PC-3 (cell line): ENCODE measurements around the gene GPR146. TPM values are rescaled to one million over a fixed set of nuclear protein-coding genes. Genes with fewer than 3 reads are reported as not detected.
A peak's percentile ranks its signal among the peaks of the same experiment; 100 is the strongest.

ENCODE experiments used
- ATAC-seq: fragments of 200-7000 bp; cut with Tn5 transposase; 2 replicates; pipeline ENCODE4 v1.9.1; 2020; ENCODE audit warnings: mild to moderate bottlenecking, moderate library complexity
- BruUV-seq: library from RNA; stranded (reverse); fragments of 400-500 nt; replicated peaks from 2 replicates; lab custom pipeline; 2021; lab: Mats Ljungman, UMichigan
- CTCF ChIA-PET: fragments of 300-600 bp; sonication (Branson Sonifier 250); formaldehyde crosslinking; loops from one replicate; lab custom pipeline; 2022; ENCODE audit warnings: antibody characterized with exemption; lab: Charles Lee
- POLR2A ChIA-PET: fragments of 300-600 bp; sonication (Branson Sonifier 250); formaldehyde crosslinking; loops from one replicate; lab custom pipeline; 2022; ENCODE audit warnings: antibody characterized with exemption; ENCODE audit not compliant: unreplicated experiment; lab: Charles Lee
- DNase-seq: peaks from one replicate; pipeline ENCODE4 v3.0.0-alpha.2; 2015
- H2AFZ ChIP-seq: fragments of 300-600 bp; sonication (generic); 2 replicates; pipeline ENCODE4 v1.6.0; 2016; ENCODE audit warnings: antibody characterized with exemption, low read length
- H3F3A ChIP-seq: fragments of 300-600 bp; sonication (generic); one replicate; pipeline ENCODE4 v1.6.0; 2017; ENCODE audit warnings: antibody characterized with exemption, low read length, control low read depth, mild to moderate bottlenecking; ENCODE audit not compliant: unreplicated experiment
- H3K27ac ChIP-seq: fragments of 300-600 bp; sonication (generic); 2 replicates; pipeline ENCODE4 v1.5.1; 2016; ENCODE audit warnings: mild to moderate bottlenecking, low read length
- H3K27me3 ChIP-seq: fragments of 300-600 bp; sonication (generic); 2 replicates; pipeline ENCODE4 v1.6.1; 2016; ENCODE audit warnings: low read length, mixed read lengths
- H3K36me3 ChIP-seq: fragments of 300-600 bp; sonication (generic); 2 replicates; pipeline ENCODE4 v1.6.1; 2016; ENCODE audit warnings: low read depth, mixed run types, low read length, mixed read lengths
- H3K4me1 ChIP-seq: fragments of 300-600 bp; sonication (generic); 2 replicates; pipeline ENCODE4 v1.5.1; 2016; ENCODE audit warnings: low read length; ENCODE audit not compliant: insufficient read depth
- H3K4me2 ChIP-seq: fragments of 300-600 bp; sonication (generic); 2 replicates; pipeline ENCODE4 v1.6.0; 2016; ENCODE audit warnings: low read length
- H3K4me3 ChIP-seq: fragments of 300-600 bp; sonication (generic); 2 replicates; pipeline ENCODE4 v1.5.1; 2016; ENCODE audit warnings: mild to moderate bottlenecking, low read length, mixed read lengths
- H3K79me2 ChIP-seq: fragments of 300-600 bp; sonication (generic); 2 replicates; pipeline ENCODE4 v1.6.1; 2017; ENCODE audit warnings: low read length, mixed read lengths
- H3K9ac ChIP-seq: fragments of 300-600 bp; sonication (generic); 2 replicates; pipeline ENCODE4 v1.6.0; 2016; ENCODE audit warnings: mild to moderate bottlenecking, low read length
- H3K9me2 ChIP-seq: fragments of 300-600 bp; sonication (generic); replicated peaks from 2 replicates; pipeline ENCODE4 v1.6.1; 2016; ENCODE audit warnings: mixed run types, low read length, mixed read lengths
- H3K9me3 ChIP-seq: fragments of 300-600 bp; sonication (generic); 2 replicates; pipeline ENCODE4 v1.6.1; 2016; ENCODE audit warnings: low read length, mixed read lengths
- H4K20me1 ChIP-seq: fragments of 300-600 bp; sonication (generic); 2 replicates; pipeline ENCODE4 v1.6.1; 2016; ENCODE audit warnings: low read length, mixed read lengths
- CTCF ChIP-seq: fragments of 300-600 bp; sonication (generic); conservative IDR thresholded peaks from 2 replicates; pipeline ENCODE4 v1.5.1; 2017; ENCODE audit warnings: antibody characterized with exemption, low read depth, mild to moderate bottlenecking, low read length
- EZH2 ChIP-seq: fragments of 300-600 bp; sonication (generic); IDR thresholded peaks from one replicate; pipeline ENCODE4 v1.6.1; 2017; ENCODE audit warnings: antibody characterized with exemption, mild to moderate bottlenecking, low read length; ENCODE audit not compliant: unreplicated experiment
- EZH2phosphoT487 ChIP-seq: fragments of 300-600 bp; sonication (generic); IDR thresholded peaks from 2 replicates; pipeline ENCODE4 v1.6.1; 2018; ENCODE audit warnings: mild to moderate bottlenecking, antibody characterized with exemption, low read length, borderline replicate concordance
- intact Hi-C: fragments of 100-400 bp; cut with micrococcal nuclease; formaldehyde crosslinking; loops from 2 replicates; pipeline ENCODE4 v1.9.0; 2023
- total RNA-seq: library from RNA; depleted of rRNA; stranded (reverse); fragments of >200 nt; gene quantifications from 2 replicates; pipeline ENCODE4 v1.2.3, GENCODE V29; 2014

Gene GPR146
- total RNA-seq, 1 experiment from 2014 or later, result 2.7 TPM

- Histone ChIP-seq H3K79me2 (no peaks in the 10 kb centered on the region), H3K36me3 (no peaks in the 10 kb centered on the region), H3K27ac (no peak overlapping the region), H3K4me2 (no peak overlapping the region), H3K4me3 (no peak overlapping the region), H4K20me1 (no peaks in the 10 kb centered on the region), H3K4me1 (no peaks in the 10 kb centered on the region), H3K27me3 (no peaks in the 10 kb centered on the region), H3K9ac (no peak overlapping the region), H3F3A (peaks cover 3% of the 10 kb centered on the region), H3K9me2 (no peaks in the 10 kb centered on the region), H2AFZ (no peak overlapping the region), H3K9me3 (no peaks in the 10 kb centered on the region)
- DNase-seq, result no peak
- ChIA-PET CTCF (no interaction called here), POLR2A (no interaction called here)
- intact Hi-C loops, result no loop called here
- no TSS peak for BruUV-seq
- no peak for ATAC-seq
- TF ChIP-seq EZH2phosphoT487, result no peak
- no peak for TF ChIP-seq CTCF
- TF ChIP-seq EZH2, result no peak
Measured at GRCh38 chr7:1074593-1075431, 30.5 kb downstream of the GPR146 start.

GRCh38 chr7:1076184-1077072 is 32.1 kb downstream of the GPR146 start:
- Histone ChIP-seq H3K9ac (no peak overlapping the region), H3K27ac (no peak overlapping the region), H4K20me1 (no peaks in the 10 kb centered on the region), H3K9me2 (no peaks in the 10 kb centered on the region), H3F3A (no peaks in the 10 kb centered on the region), H3K36me3 (no peaks in the 10 kb centered on the region), H2AFZ (no peak overlapping the region), H3K27me3 (no peaks in the 10 kb centered on the region), H3K79me2 (no peaks in the 10 kb centered on the region), H3K4me2 (no peak overlapping the region), H3K9me3 (no peaks in the 10 kb centered on the region), H3K4me3 (no peak overlapping the region), H3K4me1 (no peaks in the 10 kb centered on the region)
- intact Hi-C loops, result no loop called here
- no peak for TF ChIP-seq EZH2phosphoT487
- no peak for TF ChIP-seq CTCF
- TF ChIP-seq EZH2, result no peak
- peak; percentile 49 for ATAC-seq
- ChIA-PET CTCF (interaction anchor here (1.0 kb wide), 1 partner anchor 10 kb away, joined by 15 read pairs; no protein-coding TSS in a partner anchor), POLR2A (no interaction called here)
- BruUV-seq, result no TSS peak
- no peak for DNase-seq
